ENCODE results near the gene COL5A2.

COL5A2 gene

GRCh38 chr2:189217541-189217940 is 38.0 kb upstream of the COL5A2 start:
- no peak overlapping the region for H3K4me3 ChIP-seq (replicated peaks; ENCODE audit: low read depth, low read length)
- peak; percentile 88 for DNase-seq (ENCODE audit: low read depth)
- TF ChIP-seq CTCF (IDR thresholded peaks at IDR 0.05; ENCODE audit: low read length, missing control alignments): no peak

GRCh38 chr2:189217051-189217450 is 37.5 kb upstream of the COL5A2 start:
- H3K4me3 ChIP-seq (replicated peaks; ENCODE audit: low read depth, low read length): no peak overlapping the region
- DNase-seq (ENCODE audit: low read depth): no peak
- no peak for TF ChIP-seq CTCF (IDR thresholded peaks at IDR 0.05; ENCODE audit: low read length, missing control alignments)

- no peak for DNase-seq (ENCODE audit: low read depth)
- H3K4me3 ChIP-seq (replicated peaks; ENCODE audit: low read depth, low read length): no peak overlapping the region
- no peak for TF ChIP-seq CTCF (IDR thresholded peaks at IDR 0.05; ENCODE audit: low read length, missing control alignments)
Observed at GRCh38 chr2:189214484-189214883, 34.9 kb upstream of the COL5A2 start.

GRCh38 chr2:189213250-189213649 is 33.7 kb upstream of the COL5A2 start:
- no peak overlapping the region for H3K4me3 ChIP-seq (replicated peaks; ENCODE audit: low read depth, low read length)
- DNase-seq (ENCODE audit: low read depth): no peak
- no peak for TF ChIP-seq CTCF (IDR thresholded peaks at IDR 0.05; ENCODE audit: low read length, missing control alignments)

GRCh38 chr2:189210250-189211087 is 30.9 kb upstream of the COL5A2 start:
- peak overlapping the region; percentile 47 for H3K4me3 ChIP-seq (replicated peaks; ENCODE audit: low read depth, low read length)
- TF ChIP-seq CTCF (IDR thresholded peaks at IDR 0.05; ENCODE audit: low read length, missing control alignments): no peak
- peak; percentile 97 for DNase-seq (ENCODE audit: low read depth)

- H3K4me3 ChIP-seq (replicated peaks; ENCODE audit: low read depth, low read length): no peak overlapping the region
- no peak for DNase-seq (ENCODE audit: low read depth)
- TF ChIP-seq CTCF (IDR thresholded peaks at IDR 0.05; ENCODE audit: low read length, missing control alignments): no peak
Observed at GRCh38 chr2:189208254-189208653, 28.7 kb upstream of the COL5A2 start.

Data from fibroblast of pulmonary artery (primary cell).